ENCODE measurements around the gene NIPAL1.

GRCh38 chr4:48067536-48067935 is 51.0 kb downstream of the NIPAL1 start:
- TF ChIP-seq POLR2A (IDR thresholded peaks at IDR 0.05; ENCODE audit: low read length), result no peak
- TF ChIP-seq GATA1 (IDR thresholded peaks at IDR 0.05; ENCODE audit: low read depth, low read length), result no peak
